ENCODE measurements around the gene MYOF. TPM values are rescaled to one million over a fixed set of nuclear protein-coding genes. Genes with fewer than 3 reads are reported as not detected.

MYOF gene, protein sequence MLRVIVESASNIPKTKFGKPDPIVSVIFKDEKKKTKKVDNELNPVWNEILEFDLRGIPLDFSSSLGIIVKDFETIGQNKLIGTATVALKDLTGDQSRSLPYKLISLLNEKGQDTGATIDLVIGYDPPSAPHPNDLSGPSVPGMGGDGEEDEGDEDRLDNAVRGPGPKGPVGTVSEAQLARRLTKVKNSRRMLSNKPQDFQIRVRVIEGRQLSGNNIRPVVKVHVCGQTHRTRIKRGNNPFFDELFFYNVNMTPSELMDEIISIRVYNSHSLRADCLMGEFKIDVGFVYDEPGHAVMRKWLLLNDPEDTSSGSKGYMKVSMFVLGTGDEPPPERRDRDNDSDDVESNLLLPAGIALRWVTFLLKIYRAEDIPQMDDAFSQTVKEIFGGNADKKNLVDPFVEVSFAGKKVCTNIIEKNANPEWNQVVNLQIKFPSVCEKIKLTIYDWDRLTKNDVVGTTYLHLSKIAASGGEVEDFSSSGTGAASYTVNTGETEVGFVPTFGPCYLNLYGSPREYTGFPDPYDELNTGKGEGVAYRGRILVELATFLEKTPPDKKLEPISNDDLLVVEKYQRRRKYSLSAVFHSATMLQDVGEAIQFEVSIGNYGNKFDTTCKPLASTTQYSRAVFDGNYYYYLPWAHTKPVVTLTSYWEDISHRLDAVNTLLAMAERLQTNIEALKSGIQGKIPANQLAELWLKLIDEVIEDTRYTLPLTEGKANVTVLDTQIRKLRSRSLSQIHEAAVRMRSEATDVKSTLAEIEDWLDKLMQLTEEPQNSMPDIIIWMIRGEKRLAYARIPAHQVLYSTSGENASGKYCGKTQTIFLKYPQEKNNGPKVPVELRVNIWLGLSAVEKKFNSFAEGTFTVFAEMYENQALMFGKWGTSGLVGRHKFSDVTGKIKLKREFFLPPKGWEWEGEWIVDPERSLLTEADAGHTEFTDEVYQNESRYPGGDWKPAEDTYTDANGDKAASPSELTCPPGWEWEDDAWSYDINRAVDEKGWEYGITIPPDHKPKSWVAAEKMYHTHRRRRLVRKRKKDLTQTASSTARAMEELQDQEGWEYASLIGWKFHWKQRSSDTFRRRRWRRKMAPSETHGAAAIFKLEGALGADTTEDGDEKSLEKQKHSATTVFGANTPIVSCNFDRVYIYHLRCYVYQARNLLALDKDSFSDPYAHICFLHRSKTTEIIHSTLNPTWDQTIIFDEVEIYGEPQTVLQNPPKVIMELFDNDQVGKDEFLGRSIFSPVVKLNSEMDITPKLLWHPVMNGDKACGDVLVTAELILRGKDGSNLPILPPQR (N-terminal part only)
- total RNA-seq (2014; rRNA removed; shearing (Covaris generic)): 2.8 and 3.0 TPM in 2 replicates

DNA sequence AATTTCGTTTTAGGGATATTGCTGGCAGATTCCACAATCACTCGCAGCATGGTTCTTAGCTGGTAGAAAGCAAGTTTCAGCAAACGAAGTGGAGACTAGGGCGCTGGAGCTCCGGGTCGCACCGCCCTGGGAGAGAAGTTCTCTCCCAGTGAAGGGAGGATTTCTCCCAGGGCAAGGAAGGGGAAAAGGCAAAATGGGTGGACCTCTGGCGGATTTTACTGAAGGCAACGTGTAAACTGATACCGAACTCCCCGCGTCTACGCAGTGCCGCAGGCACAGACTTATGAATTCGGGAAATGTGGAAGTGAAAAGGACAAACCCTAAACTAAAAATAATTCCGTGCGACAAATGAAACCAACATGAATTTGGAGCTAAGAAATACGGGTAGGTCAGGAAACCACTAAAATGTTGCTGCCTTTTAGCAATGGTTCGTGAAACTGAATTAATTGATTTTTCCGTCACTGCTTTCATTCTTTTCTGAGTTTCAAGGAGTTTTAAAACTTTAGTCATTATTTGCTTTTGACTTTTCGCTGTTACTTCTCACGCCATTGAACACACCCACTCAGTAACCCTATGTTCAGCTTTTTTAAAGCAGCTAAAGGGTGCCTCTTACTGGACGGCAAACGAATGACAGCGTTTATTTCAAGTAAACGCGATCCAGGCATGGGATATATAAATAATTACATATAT lies at the start of gene MYOF:
Gene MYOF, minus strand, starts transcription at position 190 of the 690 bp plus-strand sequence. Its CDS starts 140 bp downstream, at position 50.
- Histone ChIP-seq H3K4me3 (ENCODE audit: insufficient read depth, low read depth, low read length) (peak within 1 kb of the TSS; percentile 61), H3K36me3 (replicated peaks; ENCODE audit: control insufficient read depth, insufficient read depth, low read length) (no peaks in the 10 kb centered on the region), H3K27me3 (ENCODE audit: control insufficient read depth, insufficient read depth, low read length) (no peaks in the 10 kb centered on the region)
- DNase-seq: peak; percentile 63

- peaks cover 27% of the 10 kb centered on the region for H3K36me3 ChIP-seq (replicated peaks; ENCODE audit: control insufficient read depth, insufficient read depth, low read length)
These were observed 36.4 kb upstream of the MYOF start for GRCh38 chr10:93518531-93518930.

GRCh38 chr10:93516006-93516380 lies 33.9 kb upstream of the MYOF start:
- Histone ChIP-seq H3K4me3 (ENCODE audit: insufficient read depth, low read depth, low read length) (no peak overlapping the region), H3K36me3 (replicated peaks; ENCODE audit: control insufficient read depth, insufficient read depth, low read length) (peaks cover 27% of the 10 kb centered on the region), H3K27me3 (ENCODE audit: control insufficient read depth, insufficient read depth, low read length) (no peaks in the 10 kb centered on the region)
- no peak for DNase-seq

More at GRCh38 chr10:93518531-93518930, 36.4 kb upstream of the MYOF start:
- Histone ChIP-seq H3K27me3 (ENCODE audit: control insufficient read depth, insufficient read depth, low read length) (no peaks in the 10 kb centered on the region), H3K4me3 (ENCODE audit: insufficient read depth, low read depth, low read length) (no peak overlapping the region)
- no peak for DNase-seq

DNA sequence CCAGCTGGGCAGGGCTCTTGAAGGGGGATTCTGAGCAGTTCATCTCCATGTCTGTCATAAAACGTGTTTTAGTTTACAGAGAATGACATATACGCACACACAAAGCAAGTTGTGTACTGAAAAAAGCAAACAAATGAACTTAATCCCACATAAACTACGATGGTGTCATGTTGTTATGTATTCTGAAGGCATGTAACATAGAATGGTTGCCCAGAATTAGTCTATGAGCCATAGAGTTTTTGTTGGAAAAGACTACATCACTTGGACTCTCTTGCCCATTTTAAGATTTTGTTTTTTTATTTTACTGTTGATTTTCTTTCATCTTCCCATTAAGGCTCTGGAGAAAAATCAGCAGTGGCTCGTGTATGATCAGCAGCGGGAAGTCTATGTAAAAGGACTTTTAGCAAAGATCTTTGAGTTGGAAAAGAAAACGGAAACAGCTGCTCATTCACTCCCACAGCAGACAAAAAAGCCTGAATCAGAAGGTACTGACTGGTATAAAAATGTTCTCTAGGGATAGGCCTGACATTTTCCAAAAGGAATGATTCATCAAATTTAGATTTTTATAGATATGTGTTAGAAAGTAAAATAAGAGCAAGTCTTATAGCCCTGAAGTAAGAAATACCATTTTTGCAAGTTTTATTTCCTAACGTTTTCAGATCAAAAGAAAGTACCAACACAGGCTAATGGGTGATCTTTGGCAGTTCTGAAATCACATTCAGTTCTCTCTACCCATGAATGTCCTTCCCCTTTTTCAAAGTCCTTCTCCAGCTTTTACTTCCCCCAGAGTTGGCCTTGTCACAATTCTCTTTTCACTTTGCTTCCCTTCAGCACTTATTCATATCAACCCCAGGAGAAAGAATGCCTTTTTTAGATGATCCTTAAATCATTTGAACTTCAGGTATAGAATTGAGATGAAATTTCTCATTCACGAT lies 33.2 kb upstream of the MYOF start:
- no peak overlapping the region for H3K4me3 ChIP-seq (ENCODE audit: insufficient read depth, low read depth, low read length)
- H3K36me3 ChIP-seq (replicated peaks; ENCODE audit: control insufficient read depth, insufficient read depth, low read length): peaks cover 23% of the 10 kb centered on the region
- no peak for DNase-seq
- no peaks in the 10 kb centered on the region for H3K27me3 ChIP-seq (ENCODE audit: control insufficient read depth, insufficient read depth, low read length)

DNA sequence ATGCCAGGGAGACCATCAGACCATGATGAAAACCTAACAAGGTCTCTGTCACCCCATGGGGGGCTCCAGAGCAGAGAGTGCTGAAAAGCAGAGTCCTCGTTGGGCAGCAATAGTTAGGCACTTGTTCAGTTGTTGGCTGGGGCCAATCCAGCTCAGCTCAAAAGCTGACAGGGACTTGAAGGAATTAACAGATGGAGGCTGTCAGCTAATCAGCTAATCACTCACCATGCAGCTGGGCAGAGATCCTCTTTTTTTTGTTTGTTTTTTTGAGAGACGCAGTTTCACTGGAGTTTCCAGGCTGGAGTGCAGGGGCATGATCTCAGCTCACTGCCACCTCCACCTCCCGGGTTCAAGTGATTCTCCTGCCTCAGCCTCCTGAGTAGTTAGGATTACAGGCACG lies 32.4 kb upstream of the MYOF start:
- no peak for DNase-seq
- H3K4me3 ChIP-seq (ENCODE audit: insufficient read depth, low read depth, low read length): no peak overlapping the region
- H3K36me3 ChIP-seq (replicated peaks; ENCODE audit: control insufficient read depth, insufficient read depth, low read length): peaks cover 17% of the 10 kb centered on the region
- no peaks in the 10 kb centered on the region for H3K27me3 ChIP-seq (ENCODE audit: control insufficient read depth, insufficient read depth, low read length)

DNA sequence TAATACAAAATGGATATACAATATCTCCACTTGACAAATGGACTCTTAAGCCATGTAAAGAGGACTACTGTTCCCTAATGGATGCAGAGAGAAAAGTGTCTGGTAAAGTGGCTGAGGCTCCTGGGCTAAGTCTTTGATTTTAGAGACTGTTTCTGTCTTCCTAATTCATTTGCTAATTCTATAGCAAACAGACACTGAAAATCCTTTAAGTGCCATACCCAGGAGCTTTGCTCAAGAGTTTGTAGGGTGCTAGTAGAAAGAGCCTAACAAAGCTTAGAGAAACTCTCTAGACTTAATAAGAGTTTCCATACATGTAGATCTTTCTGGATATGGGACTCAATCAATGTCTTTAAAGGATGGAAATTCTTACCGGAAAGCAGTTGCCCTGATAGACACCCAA lies 31.0 kb upstream of the MYOF start:
- DNase-seq: no peak
- H3K4me3 ChIP-seq (ENCODE audit: insufficient read depth, low read depth, low read length): no peak overlapping the region
- H3K27me3 ChIP-seq (ENCODE audit: control insufficient read depth, insufficient read depth, low read length): no peaks in the 10 kb centered on the region
- H3K36me3 ChIP-seq (replicated peaks; ENCODE audit: control insufficient read depth, insufficient read depth, low read length): peaks cover 8% of the 10 kb centered on the region

DNA sequence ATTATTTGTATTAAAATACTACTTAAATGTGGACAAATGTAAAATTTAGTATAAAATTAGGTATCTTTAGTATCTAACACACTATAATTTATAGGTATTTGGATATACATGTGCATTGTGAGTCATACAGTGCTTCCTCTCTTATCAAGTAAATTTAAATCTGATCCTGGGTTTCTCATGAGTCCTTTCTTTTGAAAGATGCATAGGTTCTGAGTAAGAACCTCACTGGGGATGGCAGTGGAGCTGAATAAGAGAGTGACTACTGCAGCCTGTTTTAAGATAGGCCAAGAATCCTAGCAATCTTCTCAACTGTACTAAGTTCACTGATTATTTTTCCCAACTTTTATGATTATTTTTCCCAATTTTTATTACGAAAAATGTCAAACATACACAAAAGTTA lies 30.4 kb upstream of the MYOF start:
- Histone ChIP-seq H3K27me3 (ENCODE audit: control insufficient read depth, insufficient read depth, low read length) (no peaks in the 10 kb centered on the region), H3K4me3 (ENCODE audit: insufficient read depth, low read depth, low read length) (no peak overlapping the region), H3K36me3 (replicated peaks; ENCODE audit: control insufficient read depth, insufficient read depth, low read length) (peaks cover 8% of the 10 kb centered on the region)
- DNase-seq: no peak

DNA sequence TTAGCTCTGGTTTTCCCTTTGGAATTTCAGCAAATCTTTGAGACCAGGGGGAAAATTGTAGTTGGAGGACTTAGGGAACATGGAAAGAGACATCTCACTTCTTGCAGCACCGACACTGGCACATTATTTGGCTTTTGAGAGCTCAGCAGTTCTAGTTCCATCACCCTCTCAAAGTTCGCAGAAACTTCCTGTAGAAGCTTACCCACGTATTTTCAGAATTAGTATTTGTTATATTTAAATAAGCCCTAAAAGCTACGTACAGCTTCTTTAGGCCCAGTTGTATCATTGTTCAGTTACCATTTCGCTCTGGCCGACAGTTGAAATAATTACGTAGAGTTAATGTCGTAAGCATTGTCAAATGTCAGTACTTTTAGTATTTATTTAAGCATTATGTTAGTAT lies 27.7 kb upstream of the MYOF start:
- Histone ChIP-seq H3K4me3 (ENCODE audit: insufficient read depth, low read depth, low read length) (no peak overlapping the region), H3K36me3 (replicated peaks; ENCODE audit: control insufficient read depth, insufficient read depth, low read length) (peaks cover 4% of the 10 kb centered on the region), H3K27me3 (ENCODE audit: control insufficient read depth, insufficient read depth, low read length) (no peaks in the 10 kb centered on the region)
- no peak for DNase-seq

GRCh38 chr10:93505075-93505474 lies 22.9 kb upstream of the MYOF start:
- Histone ChIP-seq H3K36me3 (replicated peaks; ENCODE audit: control insufficient read depth, insufficient read depth, low read length) (peaks cover 7% of the 10 kb centered on the region), H3K4me3 (ENCODE audit: insufficient read depth, low read depth, low read length) (no peak overlapping the region), H3K27me3 (ENCODE audit: control insufficient read depth, insufficient read depth, low read length) (no peaks in the 10 kb centered on the region)
- no peak for DNase-seq

DNA sequence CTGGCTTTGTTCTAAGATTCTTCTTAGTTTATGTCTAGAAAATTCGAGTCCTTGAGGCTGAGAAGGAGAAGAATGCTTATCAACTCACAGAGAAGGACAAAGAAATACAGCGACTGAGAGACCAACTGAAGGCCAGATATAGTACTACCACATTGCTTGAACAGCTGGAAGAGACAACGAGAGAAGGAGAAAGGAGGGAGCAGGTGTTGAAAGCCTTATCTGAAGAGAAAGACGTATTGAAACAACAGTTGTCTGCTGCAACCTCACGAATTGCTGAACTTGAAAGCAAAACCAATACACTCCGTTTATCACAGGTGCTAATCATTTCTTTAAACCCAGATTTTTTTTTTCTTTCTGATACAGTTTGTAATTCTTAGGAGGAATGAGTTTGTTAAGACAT lies 20.9 kb upstream of the MYOF start:
- H3K4me3 ChIP-seq (ENCODE audit: insufficient read depth, low read depth, low read length): no peak overlapping the region
- no peak for DNase-seq
- H3K36me3 ChIP-seq (replicated peaks; ENCODE audit: control insufficient read depth, insufficient read depth, low read length): peaks cover 7% of the 10 kb centered on the region
- no peaks in the 10 kb centered on the region for H3K27me3 ChIP-seq (ENCODE audit: control insufficient read depth, insufficient read depth, low read length)

DNA sequence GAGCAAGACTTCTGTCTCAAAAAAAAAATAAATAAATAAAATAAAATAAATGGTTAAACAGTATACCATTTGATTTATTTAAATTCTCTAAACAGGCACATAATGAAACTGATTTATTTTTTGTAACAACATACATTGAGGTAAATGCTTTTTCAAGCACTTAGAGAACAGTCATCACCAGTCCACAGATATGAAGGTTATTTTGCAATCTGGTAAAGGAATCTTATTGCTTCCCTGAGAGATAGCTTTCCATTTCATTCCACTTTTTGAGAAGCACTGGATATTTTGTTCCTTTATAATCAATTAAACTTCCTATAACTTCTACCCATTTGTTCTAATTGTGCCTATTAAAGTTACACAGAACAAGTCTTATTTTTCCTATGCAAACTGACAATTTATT lies 19.5 kb upstream of the MYOF start:
- H3K36me3 ChIP-seq (replicated peaks; ENCODE audit: control insufficient read depth, insufficient read depth, low read length): peaks cover 7% of the 10 kb centered on the region
- H3K4me3 ChIP-seq (ENCODE audit: insufficient read depth, low read depth, low read length): no peak overlapping the region
- H3K27me3 ChIP-seq (ENCODE audit: control insufficient read depth, insufficient read depth, low read length): no peaks in the 10 kb centered on the region
- no peak for DNase-seq

GRCh38 chr10:93498166-93498565 lies 16.0 kb upstream of the MYOF start:
- Histone ChIP-seq H3K36me3 (replicated peaks; ENCODE audit: control insufficient read depth, insufficient read depth, low read length) (peaks cover 3% of the 10 kb centered on the region), H3K27me3 (ENCODE audit: control insufficient read depth, insufficient read depth, low read length) (peaks cover 2% of the 10 kb centered on the region; the same call in 1 of the 2 replicates), H3K4me3 (ENCODE audit: insufficient read depth, low read depth, low read length) (no peak overlapping the region)
- DNase-seq: no peak
